SK-N-SH (cell line): ENCODE results near the gene STK32C. TPM values are rescaled to one million over a fixed set of nuclear protein-coding genes. Genes with fewer than 3 reads are reported as not detected.

Source experiments
- CTCF ChIA-PET: fragments of 300-600, 350-600 bp; formaldehyde crosslinking; extraction: SDS; loops from one replicate; lab custom pipeline; 2021; lab: Yijun Ruan, JAX
- POLR2A ChIA-PET: fragments of 350-600 bp; sonication (Branson Sonifier 250); formaldehyde crosslinking; extraction: SDS; loops from one replicate; lab custom pipeline; 2020; ENCODE audit warnings: antibody characterized with exemption, inconsistent platforms; lab: Yijun Ruan, JAX
- DNase-seq: peaks from one replicate; pipeline ENCODE4 v3.0.0; 2012
- H2AFZ ChIP-seq: fragments of 200-600 bp; sonication (generic); 2 replicates; pipeline ENCODE4 v1.8.1; 2016; ENCODE audit warnings: antibody characterized with exemption, mild to moderate bottlenecking, low read depth
- H3F3A ChIP-seq: fragments of 200-600 bp; sonication (generic); replicated peaks from 2 replicates; pipeline ENCODE3; 2016; ENCODE audit warnings: antibody characterized with exemption, mild to moderate bottlenecking; ENCODE audit not compliant: insufficient read depth
- H3K27ac ChIP-seq, 2 experiments: fragments of 200-500 bp in 1 of 2; fragments of 200-600 bp in 1 of 2; sonication (Bioruptor generic) in 1 of 2; sonication (generic), shearing (Covaris generic) in 1 of 2; 2 replicates each; pipeline versions ENCODE4 v1.5.1 to v1.6.1; 2014 to 2016; ENCODE audit warnings: low read depth in 2 of 2, inconsistent platforms in 1 of 2, low read length in 1 of 2, mild to moderate bottlenecking in 1 of 2, mixed read lengths in 1 of 2
- H3K27me3 ChIP-seq: fragments of 200-600 bp; sonication (generic), shearing (Covaris generic); 2 replicates; pipeline ENCODE4 v1.6.1; 2016; ENCODE audit warnings: mixed run types; ENCODE audit not compliant: insufficient read depth
- H3K36me3 ChIP-seq, 2 experiments: fragments of 200-500 bp in 1 of 2; fragments of 200-600 bp in 1 of 2; sonication (Bioruptor generic) in 1 of 2; sonication (generic) in 1 of 2; replicated peaks in 1 of 2; 2 replicates each; pipeline versions ENCODE3 to v1.5.1; 2014 to 2016; ENCODE audit warnings: low read length in 1 of 2, mild to moderate bottlenecking in 1 of 2; ENCODE audit not compliant: insufficient read depth in 2 of 2, control insufficient read depth in 1 of 2
- H3K4me1 ChIP-seq, 2 experiments: fragments of 200-500 bp in 1 of 2; fragments of 200-600 bp in 1 of 2; sonication (Bioruptor generic) in 1 of 2; sonication (generic), shearing (Covaris generic) in 1 of 2; 2 replicates each; pipeline versions ENCODE4 v1.5.1 to v1.6.1; 2014 to 2016; ENCODE audit warnings: low read depth in 1 of 2, low read length in 1 of 2, mixed run types in 1 of 2; ENCODE audit not compliant: insufficient read depth in 2 of 2, control insufficient read depth in 1 of 2
- H3K4me2 ChIP-seq: fragments of 200-600 bp; sonication (generic), shearing (Covaris generic); 2 replicates; pipeline ENCODE4 v1.6.1; 2017; ENCODE audit warnings: mixed run types
- H3K4me3 ChIP-seq, 2 experiments: fragments of 200-500 bp in 1 of 2; fragments of 200-600 bp in 1 of 2; sonication (Bioruptor generic) in 1 of 2; sonication (generic), shearing (Covaris generic) in 1 of 2; 2 replicates each; pipeline versions ENCODE4 v1.5.1 to v1.8.1; 2014 to 2016; ENCODE audit warnings: low read depth in 2 of 2, inconsistent platforms in 1 of 2, low read length in 1 of 2, mild to moderate bottlenecking in 1 of 2, mixed read lengths in 1 of 2, moderate library complexity in 1 of 2
- H3K79me2 ChIP-seq: fragments of 200-600 bp; sonication (generic); 2 replicates; pipeline ENCODE4 v1.8.1; 2017; ENCODE audit warnings: mild to moderate bottlenecking; ENCODE audit not compliant: insufficient read depth
- H3K9ac ChIP-seq: fragments of 200-600 bp; sonication (generic); 2 replicates; pipeline ENCODE4 v1.6.1; 2017; ENCODE audit warnings: mixed run types
- H3K9me2 ChIP-seq: fragments of 200-600 bp; sonication (generic); 2 replicates; pipeline ENCODE4 v1.6.1; 2017; ENCODE audit warnings: mixed run types
- H3K9me3 ChIP-seq: fragments of 200-600 bp; sonication (generic); 2 replicates; pipeline ENCODE4 v1.6.1; 2017; ENCODE audit warnings: mixed run types, mild to moderate bottlenecking, moderate library complexity
- H4K20me1 ChIP-seq: fragments of 200-600 bp; sonication (generic); 2 replicates; pipeline ENCODE4 v1.6.1; 2017; ENCODE audit warnings: mild to moderate bottlenecking, mixed run types; ENCODE audit not compliant: insufficient read depth
- ELF1 ChIP-seq: IDR thresholded peaks from 2 replicates; pipeline ENCODE4 v1.4.0; 2012
- EP300 ChIP-seq, 2 experiments: IDR thresholded peaks; 2 replicates each; pipeline versions ENCODE4 v1.4.0 to v1.6.1; 2012; ENCODE audit warnings: borderline replicate concordance in 1 of 2, low read depth in 1 of 2, low read length in 1 of 2
- FOXM1 ChIP-seq: IDR thresholded peaks from 2 replicates; pipeline ENCODE4 v1.4.0; 2012; ENCODE audit warnings: low read depth, mild to moderate bottlenecking
- GABPA ChIP-seq: IDR thresholded peaks from 2 replicates; pipeline ENCODE4 v1.4.0; 2012; ENCODE audit warnings: low read depth, mild to moderate bottlenecking
- JUND ChIP-seq: IDR thresholded peaks from 2 replicates; pipeline ENCODE4 v1.4.0; 2012
- MEF2A ChIP-seq: IDR thresholded peaks from 2 replicates; pipeline ENCODE4 v1.4.0; 2012; ENCODE audit warnings: low read depth, borderline replicate concordance
- NFIC ChIP-seq: IDR thresholded peaks from 2 replicates; pipeline ENCODE4 v1.4.0; 2012; ENCODE audit warnings: borderline replicate concordance
- POLR2AphosphoS5 ChIP-seq: IDR thresholded peaks from 2 replicates; pipeline ENCODE4 v1.6.1; 2012; ENCODE audit warnings: low read depth, low read length
- RAD21 ChIP-seq: IDR thresholded peaks from 2 replicates; pipeline ENCODE4 v1.6.1; 2012; ENCODE audit warnings: mild to moderate bottlenecking, low read length
- RCOR1 ChIP-seq: fragments of 150-350 bp; IDR thresholded peaks from 2 replicates; pipeline ENCODE4 v1.6.1; 2017; ENCODE audit warnings: antibody characterized with exemption, low read length
- RFX5 ChIP-seq: IDR thresholded peaks from 2 replicates; pipeline ENCODE4 v1.6.1; 2012; ENCODE audit warnings: mild to moderate bottlenecking, improper control_type of control experiment, low read length
- RXRA ChIP-seq: IDR thresholded peaks from 2 replicates; pipeline ENCODE4 v1.4.0; 2012; ENCODE audit warnings: low read depth, mild to moderate bottlenecking, borderline replicate concordance
- SIN3A ChIP-seq: IDR thresholded peaks from 2 replicates; pipeline ENCODE4 v1.6.1; 2012; ENCODE audit warnings: low read depth, mild to moderate bottlenecking, low read length, moderate library complexity, borderline replicate concordance
- TEAD4 ChIP-seq: IDR thresholded peaks from 2 replicates; pipeline ENCODE4 v1.4.0; 2012; ENCODE audit warnings: mild to moderate bottlenecking, borderline replicate concordance; ENCODE audit not compliant: insufficient read depth
- WGBS: methylation state at CpG from one replicate; pipeline ENCODE4 v1.1.6; 2017; ENCODE audit warnings: low lambda C conversion rate; 5-methylcytosine and 5-hydroxymethylcytosine counted together
- polyA plus RNA-seq, 3 experiments: library from polyadenylated mRNA; depleted of rRNA; stranded (reverse); fragments of >200 nt; gene quantifications; 2 replicates each; pipeline ENCODE4 v1.2.3, GENCODE V29; 2012
- TF ChIP-seq, protein P1 (sequence below): fragments of 150-350 bp; IDR thresholded peaks from 2 replicates; pipeline ENCODE4 v1.6.1; 2016; ENCODE audit warnings: mild to moderate bottlenecking, low read depth, low read length
- TF ChIP-seq, protein P2 (sequence below): IDR thresholded peaks from 2 replicates; pipeline ENCODE4 v1.6.1; 2012; ENCODE audit warnings: mild to moderate bottlenecking, low read depth, low read length, moderate library complexity
- TF ChIP-seq, protein P3 (sequence below): IDR thresholded peaks from 2 replicates; pipeline ENCODE4 v1.4.0; 2012; ENCODE audit warnings: low read depth, borderline replicate concordance
- TF ChIP-seq, protein P4 (sequence below): IDR thresholded peaks from 2 replicates; pipeline ENCODE4 v1.4.0; 2012; ENCODE audit warnings: low read depth, borderline replicate concordance
- TF ChIP-seq, protein P5 (sequence below): fragments of 150-350 bp; IDR thresholded peaks from 2 replicates; pipeline ENCODE4 v1.6.1; 2017; ENCODE audit warnings: antibody characterized with exemption, low read length, low read depth, borderline replicate concordance

STK32C gene
- polyA plus RNA-seq, 1 of the 3 experiments (the other 2 are of a cell fraction), result 27.8 TPM

DNA sequence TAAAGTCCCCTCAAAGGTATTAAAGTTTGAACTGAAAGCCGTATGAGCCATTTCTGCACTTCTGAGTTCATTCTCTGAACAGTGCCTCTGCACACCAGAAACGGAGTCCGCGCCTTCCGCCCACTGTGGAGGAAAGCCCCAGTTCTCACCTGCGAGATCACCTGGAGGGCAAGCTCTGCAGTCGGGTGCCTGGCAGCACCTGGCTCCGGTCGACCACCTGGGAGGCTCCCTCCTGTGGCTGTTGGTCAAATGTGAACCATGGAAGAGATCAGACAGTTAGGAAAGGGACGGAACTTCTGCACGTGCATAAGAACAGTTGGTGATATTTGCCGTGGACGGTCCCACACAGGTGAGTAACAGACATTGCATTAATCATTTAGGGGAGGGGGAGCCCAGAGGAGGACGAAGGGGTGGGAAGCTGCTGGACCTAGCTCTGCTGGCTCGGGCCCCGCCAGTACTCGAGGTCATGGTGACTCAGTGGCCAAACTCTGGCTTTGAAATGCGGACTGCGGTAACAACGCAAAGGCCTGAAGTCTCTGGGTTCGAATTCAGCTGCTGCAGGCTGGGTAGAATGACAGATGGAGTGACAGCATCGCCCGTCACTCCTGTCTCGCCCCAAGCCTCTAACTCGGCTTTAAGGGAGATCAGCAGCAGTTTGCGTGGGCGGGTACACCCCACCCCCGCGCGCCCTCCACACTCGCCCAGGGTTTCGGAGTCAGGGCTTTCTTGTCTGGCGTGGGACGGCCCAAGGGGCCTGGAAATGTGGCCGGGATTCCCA, 122.7 kb downstream of the STK32C start:
- no peaks in the 10 kb centered on the region for H3K9me2 ChIP-seq
- POLR2A ChIA-PET, result no interaction called here
- H3K4me1 ChIP-seq, result peaks cover 0 to 17% of the 10 kb centered on the region in 2 experiments; a peak in 1 of 4 replicates
- DNase-seq, result no peak
- peaks cover 3% of the 10 kb centered on the region for H3F3A ChIP-seq
- peaks cover 14% of the 10 kb centered on the region; the same call in 1 of the 2 replicates for H3K79me2 ChIP-seq
- H3K27ac ChIP-seq, result no peak overlapping the region
- H3K4me2 ChIP-seq, result no peak overlapping the region
- no peak overlapping the region for H3K4me3 ChIP-seq
- WGBS, result 92% methylated on average over 23 of the region's 35 CpGs
- TF ChIP-seq, protein P1, sequence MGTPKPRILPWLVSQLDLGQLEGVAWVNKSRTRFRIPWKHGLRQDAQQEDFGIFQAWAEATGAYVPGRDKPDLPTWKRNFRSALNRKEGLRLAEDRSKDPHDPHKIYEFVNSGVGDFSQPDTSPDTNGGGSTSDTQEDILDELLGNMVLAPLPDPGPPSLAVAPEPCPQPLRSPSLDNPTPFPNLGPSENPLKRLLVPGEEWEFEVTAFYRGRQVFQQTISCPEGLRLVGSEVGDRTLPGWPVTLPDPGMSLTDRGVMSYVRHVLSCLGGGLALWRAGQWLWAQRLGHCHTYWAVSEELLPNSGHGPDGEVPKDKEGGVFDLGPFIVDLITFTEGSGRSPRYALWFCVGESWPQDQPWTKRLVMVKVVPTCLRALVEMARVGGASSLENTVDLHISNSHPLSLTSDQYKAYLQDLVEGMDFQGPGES, result no peak
- TF ChIP-seq, protein P2, sequence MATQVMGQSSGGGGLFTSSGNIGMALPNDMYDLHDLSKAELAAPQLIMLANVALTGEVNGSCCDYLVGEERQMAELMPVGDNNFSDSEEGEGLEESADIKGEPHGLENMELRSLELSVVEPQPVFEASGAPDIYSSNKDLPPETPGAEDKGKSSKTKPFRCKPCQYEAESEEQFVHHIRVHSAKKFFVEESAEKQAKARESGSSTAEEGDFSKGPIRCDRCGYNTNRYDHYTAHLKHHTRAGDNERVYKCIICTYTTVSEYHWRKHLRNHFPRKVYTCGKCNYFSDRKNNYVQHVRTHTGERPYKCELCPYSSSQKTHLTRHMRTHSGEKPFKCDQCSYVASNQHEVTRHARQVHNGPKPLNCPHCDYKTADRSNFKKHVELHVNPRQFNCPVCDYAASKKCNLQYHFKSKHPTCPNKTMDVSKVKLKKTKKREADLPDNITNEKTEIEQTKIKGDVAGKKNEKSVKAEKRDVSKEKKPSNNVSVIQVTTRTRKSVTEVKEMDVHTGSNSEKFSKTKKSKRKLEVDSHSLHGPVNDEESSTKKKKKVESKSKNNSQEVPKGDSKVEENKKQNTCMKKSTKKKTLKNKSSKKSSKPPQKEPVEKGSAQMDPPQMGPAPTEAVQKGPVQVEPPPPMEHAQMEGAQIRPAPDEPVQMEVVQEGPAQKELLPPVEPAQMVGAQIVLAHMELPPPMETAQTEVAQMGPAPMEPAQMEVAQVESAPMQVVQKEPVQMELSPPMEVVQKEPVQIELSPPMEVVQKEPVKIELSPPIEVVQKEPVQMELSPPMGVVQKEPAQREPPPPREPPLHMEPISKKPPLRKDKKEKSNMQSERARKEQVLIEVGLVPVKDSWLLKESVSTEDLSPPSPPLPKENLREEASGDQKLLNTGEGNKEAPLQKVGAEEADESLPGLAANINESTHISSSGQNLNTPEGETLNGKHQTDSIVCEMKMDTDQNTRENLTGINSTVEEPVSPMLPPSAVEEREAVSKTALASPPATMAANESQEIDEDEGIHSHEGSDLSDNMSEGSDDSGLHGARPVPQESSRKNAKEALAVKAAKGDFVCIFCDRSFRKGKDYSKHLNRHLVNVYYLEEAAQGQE, result no peak
- no peak for TF ChIP-seq FOXM1
- TF ChIP-seq, protein P3, sequence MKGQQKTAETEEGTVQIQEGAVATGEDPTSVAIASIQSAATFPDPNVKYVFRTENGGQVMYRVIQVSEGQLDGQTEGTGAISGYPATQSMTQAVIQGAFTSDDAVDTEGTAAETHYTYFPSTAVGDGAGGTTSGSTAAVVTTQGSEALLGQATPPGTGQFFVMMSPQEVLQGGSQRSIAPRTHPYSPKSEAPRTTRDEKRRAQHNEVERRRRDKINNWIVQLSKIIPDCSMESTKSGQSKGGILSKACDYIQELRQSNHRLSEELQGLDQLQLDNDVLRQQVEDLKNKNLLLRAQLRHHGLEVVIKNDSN, result no peak
- TF ChIP-seq EP300 (IDR thresholded peaks at IDR 0.05; ENCODE audit: borderline replicate concordance in 1 of 2, low read depth in 1 of 2, low read length in 1 of 2), result no peak
- TF ChIP-seq JUND, result no peak
- TF ChIP-seq NFIC, result no peak
- no peak for TF ChIP-seq RCOR1
- no peak for TF ChIP-seq TEAD4
- H3K27me3 ChIP-seq, result no peaks in the 10 kb centered on the region
- H3K36me3 ChIP-seq, result no peaks in the 10 kb centered on the region
- H3K9me3 ChIP-seq, result no peaks in the 10 kb centered on the region
- H3K9ac ChIP-seq, result no peak overlapping the region
- CTCF ChIA-PET, result interaction anchor here (1.2 kb wide), 1 partner anchor 42 kb away, joined by 3 read pairs; no protein-coding TSS in a partner anchor
- H4K20me1 ChIP-seq, result peaks cover 24% of the 10 kb centered on the region
- H2AFZ ChIP-seq, result no peak overlapping the region

DNA sequence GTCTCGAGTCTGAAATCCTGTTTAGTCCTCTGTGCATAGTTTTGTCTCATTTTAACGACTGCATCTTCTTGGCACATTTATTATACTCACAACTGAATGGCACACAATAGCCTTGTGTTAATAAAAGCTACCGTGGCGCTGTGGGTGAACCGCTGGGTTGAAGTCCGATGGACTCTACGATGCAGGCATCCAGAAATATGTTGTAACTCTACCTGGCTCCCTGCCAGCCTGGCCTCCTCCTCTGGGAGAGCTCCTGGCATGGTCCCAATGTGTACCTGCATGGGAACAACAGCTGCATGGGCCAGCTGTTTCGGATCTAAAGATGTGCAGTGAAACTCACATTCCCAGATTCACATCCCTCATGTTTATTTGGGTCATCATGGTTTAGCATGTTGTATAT, 124.7 kb downstream of the STK32C start:
- DNase-seq, result no peak
- CTCF ChIA-PET, result interaction anchor here (1.0 kb wide), 1 partner anchor 12 kb away, joined by 3 read pairs; no protein-coding TSS in a partner anchor
- no peak overlapping the region for H2AFZ ChIP-seq
- H3K9me3 ChIP-seq, result no peaks in the 10 kb centered on the region
- no peak overlapping the region for H3K9ac ChIP-seq
- H3K4me1 ChIP-seq, result peaks cover 0 to 2% of the 10 kb centered on the region in 2 experiments; a peak in 1 of 4 replicates
- POLR2A ChIA-PET, result no interaction called here
- no peaks in the 10 kb centered on the region for H3K9me2 ChIP-seq
- peaks cover 2% of the 10 kb centered on the region for H3F3A ChIP-seq
- H4K20me1 ChIP-seq, result peaks cover 5% of the 10 kb centered on the region
- whole genome bisulfite sequencing, result 52% methylated on average over 8 of the region's 8 CpGs
- no peaks in the 10 kb centered on the region for H3K27me3 ChIP-seq
- H3K4me2 ChIP-seq, result no peak overlapping the region
- H3K27ac ChIP-seq, result no peak overlapping the region
- no peaks in the 10 kb centered on the region for H3K36me3 ChIP-seq
- H3K79me2 ChIP-seq, result peaks cover 7% of the 10 kb centered on the region; the same call in 1 of the 2 replicates
- no peak overlapping the region for H3K4me3 ChIP-seq
- no peak for TF ChIP-seq POLR2AphosphoS5
- TF ChIP-seq RAD21, result no peak
- TF ChIP-seq RXRA, result no peak
- no peak for TF ChIP-seq MEF2A
- no peak for TF ChIP-seq SIN3A
- TF ChIP-seq GABPA, result no peak
- no peak for TF ChIP-seq RFX5
- TF ChIP-seq, protein P4, sequence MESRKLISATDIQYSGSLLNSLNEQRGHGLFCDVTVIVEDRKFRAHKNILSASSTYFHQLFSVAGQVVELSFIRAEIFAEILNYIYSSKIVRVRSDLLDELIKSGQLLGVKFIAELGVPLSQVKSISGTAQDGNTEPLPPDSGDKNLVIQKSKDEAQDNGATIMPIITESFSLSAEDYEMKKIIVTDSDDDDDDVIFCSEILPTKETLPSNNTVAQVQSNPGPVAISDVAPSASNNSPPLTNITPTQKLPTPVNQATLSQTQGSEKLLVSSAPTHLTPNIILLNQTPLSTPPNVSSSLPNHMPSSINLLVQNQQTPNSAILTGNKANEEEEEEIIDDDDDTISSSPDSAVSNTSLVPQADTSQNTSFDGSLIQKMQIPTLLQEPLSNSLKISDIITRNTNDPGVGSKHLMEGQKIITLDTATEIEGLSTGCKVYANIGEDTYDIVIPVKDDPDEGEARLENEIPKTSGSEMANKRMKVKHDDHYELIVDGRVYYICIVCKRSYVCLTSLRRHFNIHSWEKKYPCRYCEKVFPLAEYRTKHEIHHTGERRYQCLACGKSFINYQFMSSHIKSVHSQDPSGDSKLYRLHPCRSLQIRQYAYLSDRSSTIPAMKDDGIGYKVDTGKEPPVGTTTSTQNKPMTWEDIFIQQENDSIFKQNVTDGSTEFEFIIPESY, result no peak
- TF ChIP-seq, protein P5, sequence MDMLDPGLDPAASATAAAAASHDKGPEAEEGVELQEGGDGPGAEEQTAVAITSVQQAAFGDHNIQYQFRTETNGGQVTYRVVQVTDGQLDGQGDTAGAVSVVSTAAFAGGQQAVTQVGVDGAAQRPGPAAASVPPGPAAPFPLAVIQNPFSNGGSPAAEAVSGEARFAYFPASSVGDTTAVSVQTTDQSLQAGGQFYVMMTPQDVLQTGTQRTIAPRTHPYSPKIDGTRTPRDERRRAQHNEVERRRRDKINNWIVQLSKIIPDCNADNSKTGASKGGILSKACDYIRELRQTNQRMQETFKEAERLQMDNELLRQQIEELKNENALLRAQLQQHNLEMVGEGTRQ, result no peak
- no peak for TF ChIP-seq ELF1
